Fibroblast of the aortic adventitia (primary cell): ENCODE data around the gene DTD2. TPM values are rescaled to one million over a fixed set of nuclear protein-coding genes. Genes with fewer than 3 reads are reported as not detected.

Source experiments
- DNase-seq: peaks from one replicate; pipeline ENCODE4 v3.0.0-alpha.2; 2010; ENCODE audit warnings: low read depth
- H3K4me3 ChIP-seq: 2 replicates; pipeline ENCODE4 v1.5.1; 2011; ENCODE audit warnings: low read depth, mild to moderate bottlenecking, control low read depth, low read length, moderate library complexity
- CTCF ChIP-seq: IDR thresholded peaks from 2 replicates; pipeline ENCODE4 v1.5.1; 2011; ENCODE audit warnings: mild to moderate bottlenecking, low read length, control low read depth, inconsistent platforms; ENCODE audit not compliant: insufficient read depth
- total RNA-seq: library from RNA; depleted of rRNA; stranded (reverse); fragments of >200 nt; gene quantifications from 2 replicates; pipeline ENCODE4 v1.2.3, GENCODE V29; 2012; ENCODE audit warnings: low replicate concordance

The DTD2 gene
- total RNA-seq, 1 donor, result 44.6 TPM

- no peak for DNase-seq
- H3K4me3 ChIP-seq, result no peak overlapping the region
- TF ChIP-seq CTCF, result no peak
Measured at GRCh38 chr14:31400031-31400638, 57.2 kb downstream of the DTD2 start.

Other genes with a start within 250 kb of the DTD2 start
- gene HECTD1, start 249.7 kb downstream of the DTD2 start, total RNA-seq, result 266 and 380 TPM in 2 replicates
- gene HEATR5A, start 37.0 kb downstream of the DTD2 start, total RNA-seq, result 52.4 and 66.8 TPM in 2 replicates
- not detected in 2 replicates for gene GPR33, start 30.5 kb upstream of the DTD2 start, total RNA-seq
- gene NUBPL, start 103.9 kb upstream of the DTD2 start, total RNA-seq, result 10.5 and 18.9 TPM in 2 replicates